ENCODE measurements around the gene FAM168A.
A peak's percentile ranks its signal among the peaks of the same experiment; 100 is the strongest.

FAM168A gene

DNA sequence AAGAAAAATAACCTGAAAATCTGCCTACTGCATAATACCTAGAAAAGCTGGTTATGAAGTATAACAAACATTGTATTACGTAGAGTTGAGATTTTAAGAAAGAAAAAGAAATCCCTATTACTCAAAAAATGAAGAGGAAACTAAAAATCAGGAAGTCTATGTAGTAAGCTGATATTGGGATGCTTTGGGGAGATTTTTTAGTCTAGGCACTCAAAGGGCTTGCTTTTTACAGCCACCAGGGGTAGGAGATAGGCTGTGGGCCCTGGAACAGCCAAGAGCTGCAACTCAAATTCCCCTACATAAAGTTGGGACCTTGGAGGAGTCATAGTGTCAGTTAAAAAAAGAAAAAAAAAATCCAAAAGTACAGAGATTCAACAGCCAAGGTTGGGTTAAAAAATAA, 131.3 kb downstream of the FAM168A start:
- H3K4me3 ChIP-seq (ENCODE audit: low read depth, low read length): no peak overlapping the region
- no peak for DNase-seq (ENCODE audit: low read depth)
- TF ChIP-seq, protein P1, sequence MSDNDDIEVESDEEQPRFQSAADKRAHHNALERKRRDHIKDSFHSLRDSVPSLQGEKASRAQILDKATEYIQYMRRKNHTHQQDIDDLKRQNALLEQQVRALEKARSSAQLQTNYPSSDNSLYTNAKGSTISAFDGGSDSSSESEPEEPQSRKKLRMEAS (IDR thresholded peaks at IDR 0.05; ENCODE audit: low read depth, low read length): no peak
- TF ChIP-seq MYC (IDR thresholded peaks at IDR 0.05; ENCODE audit: low read depth, low read length) (no peak), POLR2A (IDR thresholded peaks at IDR 0.05; ENCODE audit: extremely low read depth, insufficient read length) (no peak)
- TF ChIP-seq, protein P2, sequence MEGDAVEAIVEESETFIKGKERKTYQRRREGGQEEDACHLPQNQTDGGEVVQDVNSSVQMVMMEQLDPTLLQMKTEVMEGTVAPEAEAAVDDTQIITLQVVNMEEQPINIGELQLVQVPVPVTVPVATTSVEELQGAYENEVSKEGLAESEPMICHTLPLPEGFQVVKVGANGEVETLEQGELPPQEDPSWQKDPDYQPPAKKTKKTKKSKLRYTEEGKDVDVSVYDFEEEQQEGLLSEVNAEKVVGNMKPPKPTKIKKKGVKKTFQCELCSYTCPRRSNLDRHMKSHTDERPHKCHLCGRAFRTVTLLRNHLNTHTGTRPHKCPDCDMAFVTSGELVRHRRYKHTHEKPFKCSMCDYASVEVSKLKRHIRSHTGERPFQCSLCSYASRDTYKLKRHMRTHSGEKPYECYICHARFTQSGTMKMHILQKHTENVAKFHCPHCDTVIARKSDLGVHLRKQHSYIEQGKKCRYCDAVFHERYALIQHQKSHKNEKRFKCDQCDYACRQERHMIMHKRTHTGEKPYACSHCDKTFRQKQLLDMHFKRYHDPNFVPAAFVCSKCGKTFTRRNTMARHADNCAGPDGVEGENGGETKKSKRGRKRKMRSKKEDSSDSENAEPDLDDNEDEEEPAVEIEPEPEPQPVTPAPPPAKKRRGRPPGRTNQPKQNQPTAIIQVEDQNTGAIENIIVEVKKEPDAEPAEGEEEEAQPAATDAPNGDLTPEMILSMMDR (IDR thresholded peaks at IDR 0.05; ENCODE audit: low read depth, low read length): no peak

- H3K4me3 ChIP-seq (ENCODE audit: low read depth, low read length): no peak overlapping the region
- no peak for DNase-seq (ENCODE audit: low read depth)
- TF ChIP-seq, protein P2 (IDR thresholded peaks at IDR 0.05; ENCODE audit: low read depth, low read length): no peak
- TF ChIP-seq MYC (IDR thresholded peaks at IDR 0.05; ENCODE audit: low read depth, low read length) (no peak), POLR2A (IDR thresholded peaks at IDR 0.05; ENCODE audit: extremely low read depth, insufficient read length) (no peak)
- TF ChIP-seq, protein P1 (IDR thresholded peaks at IDR 0.05; ENCODE audit: low read depth, low read length): no peak
Observed at GRCh38 chr11:73465871-73466270, 132.0 kb downstream of the FAM168A start.

- no peak overlapping the region for H3K4me3 ChIP-seq (ENCODE audit: low read depth, low read length)
- DNase-seq (ENCODE audit: low read depth): no peak
- TF ChIP-seq, protein P2 (IDR thresholded peaks at IDR 0.05; ENCODE audit: low read depth, low read length): no peak
- TF ChIP-seq, protein P1 (IDR thresholded peaks at IDR 0.05; ENCODE audit: low read depth, low read length): no peak
- TF ChIP-seq MYC (IDR thresholded peaks at IDR 0.05; ENCODE audit: low read depth, low read length) (no peak), POLR2A (IDR thresholded peaks at IDR 0.05; ENCODE audit: extremely low read depth, insufficient read length) (no peak)
Observed at GRCh38 chr11:73465023-73465675, 132.8 kb downstream of the FAM168A start.

DNA sequence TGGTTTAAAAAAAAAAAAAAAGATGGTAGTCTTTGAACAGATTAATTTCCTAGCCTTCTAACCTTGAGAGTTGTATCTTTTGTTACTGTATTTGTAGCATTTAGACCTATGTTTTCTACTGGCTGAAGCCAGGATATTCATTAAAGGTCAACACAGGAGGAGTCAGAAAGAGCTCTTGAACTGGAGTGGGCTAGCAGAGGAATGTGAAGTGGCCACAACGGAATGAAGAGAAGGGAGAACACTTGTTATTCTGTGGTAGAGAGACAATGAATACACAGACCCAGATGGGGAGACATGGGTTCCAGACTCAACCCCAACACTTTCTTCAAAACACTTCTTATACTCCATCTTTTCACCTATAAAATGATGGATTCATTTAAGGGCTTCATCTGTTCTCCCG, 133.6 kb downstream of the FAM168A start:
- no peak for DNase-seq (ENCODE audit: low read depth)
- TF ChIP-seq, protein P2 (IDR thresholded peaks at IDR 0.05; ENCODE audit: low read depth, low read length): no peak
- TF ChIP-seq, protein P1 (IDR thresholded peaks at IDR 0.05; ENCODE audit: low read depth, low read length): no peak
- TF ChIP-seq MYC (IDR thresholded peaks at IDR 0.05; ENCODE audit: low read depth, low read length): no peak
- no peak for TF ChIP-seq POLR2A (IDR thresholded peaks at IDR 0.05; ENCODE audit: extremely low read depth, insufficient read length)
- H3K4me3 ChIP-seq (ENCODE audit: low read depth, low read length): no peak overlapping the region

GRCh38 chr11:73463359-73463758, 134.6 kb downstream of the FAM168A start:
- DNase-seq (ENCODE audit: low read depth): peak; percentile 57
- TF ChIP-seq MYC (IDR thresholded peaks at IDR 0.05; ENCODE audit: low read depth, low read length) (no peak), POLR2A (IDR thresholded peaks at IDR 0.05; ENCODE audit: extremely low read depth, insufficient read length) (no peak)
- TF ChIP-seq, protein P2 (IDR thresholded peaks at IDR 0.05; ENCODE audit: low read depth, low read length): no peak
- TF ChIP-seq, protein P1 (IDR thresholded peaks at IDR 0.05; ENCODE audit: low read depth, low read length): no peak
- H3K4me3 ChIP-seq (ENCODE audit: low read depth, low read length): no peak overlapping the region
